Panc1 (cell line): ENCODE data around the gene NCS1. TPM values are rescaled to one million over a fixed set of nuclear protein-coding genes. Genes with fewer than 3 reads are reported as not detected.

Experiments
- ATAC-seq: fragments of 200-7000 bp; cut with Tn5 transposase; 2 replicates; pipeline ENCODE4 v1.9.1; 2020; ENCODE audit warnings: mild to moderate bottlenecking, moderate library complexity
- BruUV-seq: library from RNA; stranded (reverse); fragments of 400-500 nt; replicated peaks from 2 replicates; lab custom pipeline; 2021; lab: Mats Ljungman, UMichigan
- CTCF ChIA-PET: fragments of 300-600 bp; sonication (Branson Sonifier 250); formaldehyde crosslinking; loops from one replicate; lab custom pipeline; 2022; ENCODE audit warnings: antibody characterized with exemption; lab: Charles Lee
- POLR2A ChIA-PET: fragments of 300-600 bp; sonication (Branson Sonifier 250); formaldehyde crosslinking; loops from one replicate; lab custom pipeline; 2022; ENCODE audit warnings: antibody characterized with exemption; lab: Charles Lee
- DNase-seq: peaks from one replicate; pipeline ENCODE4 v3.0.0-alpha.2; 2010; ENCODE audit warnings: low read depth, low spot score
- H3K27ac ChIP-seq: 2 replicates; pipeline ENCODE4 v1.5.1; 2011; ENCODE audit warnings: mild to moderate bottlenecking, low read length, inconsistent platforms
- H3K27me3 ChIP-seq: fragments of 200-500 bp; sonication (Bioruptor generic); 2 replicates; pipeline ENCODE4 v1.6.0; 2014; ENCODE audit warnings: low read length, inconsistent platforms; ENCODE audit not compliant: control insufficient read depth, insufficient read depth
- H3K36me3 ChIP-seq: fragments of 200-500 bp; sonication (Bioruptor generic); 2 replicates; pipeline ENCODE4 v1.5.1; 2014; ENCODE audit warnings: inconsistent platforms, mild to moderate bottlenecking, low read length, moderate library complexity; ENCODE audit not compliant: control insufficient read depth, insufficient read depth
- H3K4me1 ChIP-seq: 2 replicates; pipeline ENCODE4 v1.5.1; 2011; ENCODE audit warnings: inconsistent platforms, mild to moderate bottlenecking, low read length, moderate library complexity; ENCODE audit not compliant: control insufficient read depth, insufficient read depth
- H3K4me3 ChIP-seq, 2 experiments: 2 replicates each; pipeline ENCODE4 v1.5.1; 2011 to 2012; ENCODE audit warnings: low read depth in 2 of 2, low read length in 2 of 2, mild to moderate bottlenecking in 2 of 2, inconsistent platforms in 1 of 2, moderate library complexity in 1 of 2
- H3K9me3 ChIP-seq: fragments of 200-500 bp; sonication (Bioruptor generic); 2 replicates; pipeline ENCODE4 v1.5.1; 2014; ENCODE audit warnings: low read depth, mild to moderate bottlenecking, inconsistent platforms, low read length, moderate library complexity; ENCODE audit not compliant: control insufficient read depth, insufficient read depth
- CTCF ChIP-seq: fragments of 450-650 bp; IDR thresholded peaks from 2 replicates; pipeline ENCODE4 v1.5.1; 2017; ENCODE audit warnings: mild to moderate bottlenecking
- POLR2AphosphoS5 ChIP-seq: IDR thresholded peaks from 2 replicates; pipeline ENCODE4 v1.6.1; 2012; ENCODE audit warnings: mild to moderate bottlenecking, low read depth, low read length, moderate library complexity
- REST ChIP-seq, 2 experiments: IDR thresholded peaks; 2 replicates each; pipeline ENCODE4 v1.6.1; 2011 to 2012; ENCODE audit warnings: low read depth in 2 of 2, control low read depth in 1 of 2, low read length in 1 of 2, mild to moderate bottlenecking in 1 of 2, moderate library complexity in 1 of 2; ENCODE audit not compliant: insufficient read depth in 1 of 2
- SIN3A ChIP-seq: IDR thresholded peaks from 2 replicates; pipeline ENCODE4 v1.6.1; 2012; ENCODE audit warnings: low read depth, mild to moderate bottlenecking, low read length, moderate library complexity, borderline replicate concordance; ENCODE audit not compliant: insufficient read depth
- TCF7L2 ChIP-seq: IDR thresholded peaks from 2 replicates; pipeline ENCODE4 v1.6.1; 2011; ENCODE audit warnings: mild to moderate bottlenecking, low read depth, low read length, inconsistent platforms
- in situ Hi-C: cut with HindIII; loops from 2 replicates; pipeline ENCODE4 v1.10.0; 2016; ENCODE audit warnings: low sequenced_read_pairs, low pct_unique_long_range_greater_than_20kb
- intact Hi-C: fragments of 100-400 bp; cut with micrococcal nuclease; formaldehyde crosslinking; loops from one replicate; pipeline ENCODE4 v1.10.0; 2022; ENCODE audit not compliant: unreplicated experiment
- total RNA-seq: library from RNA; stranded (reverse); gene quantifications from one replicate; pipeline ENCODE4 v1.2.1, GENCODE V29; 2021; ENCODE audit not compliant: unreplicated experiment

Gene NCS1
- total RNA-seq, 1 experiment from 2014 or later = 31.6 TPM

GRCh38 chr9:130137081-130137640, 35.0 kb upstream of the NCS1 start:
- intact Hi-C loops (no loop called here), in situ Hi-C loops (no loop called here)
- CTCF ChIA-PET = no interaction called here

GRCh38 chr9:130137641-130138081, 34.5 kb upstream of the NCS1 start:
- DNase-seq (no peak), ATAC-seq (no peak)
- TF ChIP-seq TCF7L2 (no peak), CTCF (no peak), SIN3A (no peak), REST (IDR thresholded peaks at IDR 0.05; ENCODE audit: insufficient read depth in 1 of 2, low read depth in 2 of 2, low read length in 1 of 2) (no peak), POLR2AphosphoS5 (no peak)
- Histone ChIP-seq H3K27me3 (no peaks in the 10 kb centered on the region), H3K27ac (no peak overlapping the region), H3K4me3 (no peak overlapping the region), H3K4me1 (no peaks in the 10 kb centered on the region), H3K9me3 (no peaks in the 10 kb centered on the region), H3K36me3 (no peaks in the 10 kb centered on the region)
- intact Hi-C loops = no loop called here
- ChIA-PET CTCF (no interaction called here), POLR2A (no interaction called here)
- BruUV-seq = no TSS peak
- in situ Hi-C loops = no loop called here

More at GRCh38 chr9:130137081-130137640, 35.0 kb upstream of the NCS1 start:
- H3K27me3 ChIP-seq = no peaks in the 10 kb centered on the region
- BruUV-seq = no TSS peak
- DNase-seq = no peak
- POLR2A ChIA-PET = no interaction called here
- H3K27ac ChIP-seq = no peak overlapping the region
- no peaks in the 10 kb centered on the region for H3K4me1 ChIP-seq
- TF ChIP-seq SIN3A (no peak), TCF7L2 (no peak), POLR2AphosphoS5 (no peak), REST (IDR thresholded peaks at IDR 0.05; ENCODE audit: insufficient read depth in 1 of 2, low read depth in 2 of 2, low read length in 1 of 2) (no peak), CTCF (no peak)
- no peaks in the 10 kb centered on the region for H3K36me3 ChIP-seq
- no peak for ATAC-seq
- H3K4me3 ChIP-seq = no peak overlapping the region
- no peaks in the 10 kb centered on the region for H3K9me3 ChIP-seq
